HFF-Myc (cell line): ENCODE results near the gene FCER2.
"Not testable (repeated sequence)": the region's sequence is repeated elsewhere in the genome, so short reads cannot be mapped to it uniquely, and the experiment has no call there.

Experiments
- DNase-seq: peaks from one replicate; pipeline ENCODE4 v3.0.0-alpha.2; 2011; ENCODE audit warnings: low read depth; ENCODE audit errors: extremely low read depth
- H3K4me3 ChIP-seq: replicated peaks from 2 replicates; pipeline ENCODE4 v1.5.1; 2011; ENCODE audit warnings: low read depth, mild to moderate bottlenecking, control low read depth, low read length
- TF ChIP-seq, protein P1 (sequence below): IDR thresholded peaks from 2 replicates; pipeline ENCODE4 v1.5.1; 2012; ENCODE audit warnings: mild to moderate bottlenecking, low read depth, low read length, control low read depth; ENCODE audit errors: missing control alignments

FCER2 gene

GRCh38 chr19:7644550-7644877 lies 57.4 kb downstream of the FCER2 start:
- no peak for DNase-seq
- no peak overlapping the region for H3K4me3 ChIP-seq
- TF ChIP-seq, protein P1, sequence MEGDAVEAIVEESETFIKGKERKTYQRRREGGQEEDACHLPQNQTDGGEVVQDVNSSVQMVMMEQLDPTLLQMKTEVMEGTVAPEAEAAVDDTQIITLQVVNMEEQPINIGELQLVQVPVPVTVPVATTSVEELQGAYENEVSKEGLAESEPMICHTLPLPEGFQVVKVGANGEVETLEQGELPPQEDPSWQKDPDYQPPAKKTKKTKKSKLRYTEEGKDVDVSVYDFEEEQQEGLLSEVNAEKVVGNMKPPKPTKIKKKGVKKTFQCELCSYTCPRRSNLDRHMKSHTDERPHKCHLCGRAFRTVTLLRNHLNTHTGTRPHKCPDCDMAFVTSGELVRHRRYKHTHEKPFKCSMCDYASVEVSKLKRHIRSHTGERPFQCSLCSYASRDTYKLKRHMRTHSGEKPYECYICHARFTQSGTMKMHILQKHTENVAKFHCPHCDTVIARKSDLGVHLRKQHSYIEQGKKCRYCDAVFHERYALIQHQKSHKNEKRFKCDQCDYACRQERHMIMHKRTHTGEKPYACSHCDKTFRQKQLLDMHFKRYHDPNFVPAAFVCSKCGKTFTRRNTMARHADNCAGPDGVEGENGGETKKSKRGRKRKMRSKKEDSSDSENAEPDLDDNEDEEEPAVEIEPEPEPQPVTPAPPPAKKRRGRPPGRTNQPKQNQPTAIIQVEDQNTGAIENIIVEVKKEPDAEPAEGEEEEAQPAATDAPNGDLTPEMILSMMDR = no peak

DNA sequence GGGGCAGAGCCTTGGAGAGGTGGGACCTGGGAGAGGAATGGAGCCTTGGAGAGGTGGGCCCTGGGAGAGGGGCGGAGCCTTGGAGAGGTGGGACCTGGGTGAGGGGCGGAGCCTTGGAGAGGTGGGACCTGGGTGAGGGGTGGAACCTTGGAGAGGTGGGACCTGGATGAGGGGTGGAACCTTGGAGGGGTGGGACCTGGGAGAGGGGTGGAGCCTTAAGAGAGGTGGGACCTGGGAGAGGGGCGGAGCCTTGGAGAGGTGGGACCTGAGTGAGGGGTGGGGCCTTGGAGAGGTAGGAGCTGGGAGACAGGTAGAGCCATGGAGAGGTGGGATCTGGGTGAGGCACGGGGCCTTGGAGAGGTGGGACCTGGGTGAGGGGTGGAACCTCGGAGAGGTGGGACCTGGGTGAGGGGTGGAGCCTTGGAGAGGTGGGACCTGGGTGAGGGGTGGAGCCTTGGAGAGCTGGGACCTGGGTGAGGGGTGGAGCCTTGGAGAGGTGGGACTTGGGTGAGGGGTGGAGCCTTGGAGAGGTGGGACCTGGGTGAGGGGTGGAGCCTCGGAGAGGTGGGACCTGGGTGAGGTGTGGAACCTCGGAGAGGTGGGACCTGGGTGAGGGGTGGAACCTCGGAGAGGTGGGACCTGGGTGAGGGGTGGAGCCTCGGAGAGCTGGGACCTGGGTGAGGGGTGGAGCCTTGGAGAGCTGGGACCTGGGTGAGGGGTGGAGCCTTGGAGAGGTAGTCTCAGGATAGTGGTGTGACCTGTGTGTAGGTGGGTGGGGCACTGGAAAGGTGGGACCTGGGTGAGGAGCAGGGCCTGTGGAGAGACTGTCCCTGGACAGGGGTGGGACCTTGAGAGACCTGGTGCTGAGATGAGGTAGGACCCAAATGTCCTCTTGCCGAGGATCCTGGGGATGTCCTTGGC lies 58.0 kb downstream of the FCER2 start:
- DNase-seq, H3K4me3 ChIP-seq: not testable (repeated sequence)

GRCh38 chr19:7643031-7643415 lies 58.9 kb downstream of the FCER2 start:
- TF ChIP-seq, protein P1 = no peak
- no peak overlapping the region for H3K4me3 ChIP-seq
- no peak for DNase-seq

GRCh38 chr19:7642295-7643030 lies 59.5 kb downstream of the FCER2 start:
- no peak overlapping the region for H3K4me3 ChIP-seq
- DNase-seq = no peak
- TF ChIP-seq, protein P1 = no peak

GRCh38 chr19:7641290-7642276 lies 60.3 kb downstream of the FCER2 start:
- TF ChIP-seq, protein P1 = peak; percentile 8
- H3K4me3 ChIP-seq = no peak overlapping the region
- no peak for DNase-seq

DNA sequence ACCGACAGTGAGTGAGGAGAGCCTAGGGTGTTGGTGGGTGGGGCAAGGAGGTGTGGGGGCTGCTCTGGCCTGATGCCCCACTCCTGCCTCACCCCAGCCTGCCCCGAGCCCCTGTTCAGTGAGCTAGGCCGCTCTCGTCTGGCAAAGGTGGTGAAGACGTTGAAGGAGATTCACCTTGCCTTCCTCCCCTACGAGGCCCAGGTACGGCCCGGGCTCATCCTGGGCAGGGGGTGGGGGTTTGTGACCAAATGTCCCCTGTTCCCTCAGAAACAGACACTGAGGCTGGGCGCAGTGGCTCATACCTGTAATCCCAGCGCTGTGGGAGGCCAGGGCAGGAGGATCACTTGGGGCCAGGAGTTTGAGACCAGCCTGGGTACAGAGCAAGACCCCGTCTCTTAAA lies 61.1 kb downstream of the FCER2 start:
- no peak overlapping the region for H3K4me3 ChIP-seq
- no peak for DNase-seq
- TF ChIP-seq, protein P1 = no peak
